VCaP (cell line): Measurements from ENCODE around the gene ATRNL1.

Source experiments
- H3K27ac ChIP-seq: fragments of 450-650 bp; 2 replicates; pipeline ENCODE4 v1.5.1; 2017
- TF ChIP-seq, protein P1 (sequence below): fragments of 450-650 bp; conservative IDR thresholded peaks from 2 replicates; pipeline ENCODE4 v1.5.1; 2017; ENCODE audit warnings: mild to moderate bottlenecking, moderate library complexity

The ATRNL1 gene

DNA sequence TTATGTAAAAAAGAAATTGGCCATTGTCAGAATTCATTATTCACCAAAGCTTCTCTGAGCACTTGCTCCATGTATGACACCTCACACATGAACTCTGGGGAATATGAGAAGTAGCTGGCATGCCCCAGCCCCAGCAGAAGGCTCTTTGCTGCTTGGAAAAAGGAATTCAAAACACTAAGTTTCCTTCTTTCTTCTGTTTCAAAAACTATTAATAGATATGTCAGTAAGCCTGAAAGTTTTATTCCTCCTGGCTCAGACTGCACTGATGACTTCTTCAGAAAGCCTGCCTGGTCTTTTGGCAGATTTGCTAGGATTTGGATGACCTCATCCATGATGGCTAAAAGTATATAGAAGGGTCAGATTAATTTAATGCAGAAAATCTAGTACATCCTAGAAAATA lies 668.9 kb downstream of the ATRNL1 start:
- H3K27ac ChIP-seq: no peak overlapping the region
- TF ChIP-seq, protein P1, sequence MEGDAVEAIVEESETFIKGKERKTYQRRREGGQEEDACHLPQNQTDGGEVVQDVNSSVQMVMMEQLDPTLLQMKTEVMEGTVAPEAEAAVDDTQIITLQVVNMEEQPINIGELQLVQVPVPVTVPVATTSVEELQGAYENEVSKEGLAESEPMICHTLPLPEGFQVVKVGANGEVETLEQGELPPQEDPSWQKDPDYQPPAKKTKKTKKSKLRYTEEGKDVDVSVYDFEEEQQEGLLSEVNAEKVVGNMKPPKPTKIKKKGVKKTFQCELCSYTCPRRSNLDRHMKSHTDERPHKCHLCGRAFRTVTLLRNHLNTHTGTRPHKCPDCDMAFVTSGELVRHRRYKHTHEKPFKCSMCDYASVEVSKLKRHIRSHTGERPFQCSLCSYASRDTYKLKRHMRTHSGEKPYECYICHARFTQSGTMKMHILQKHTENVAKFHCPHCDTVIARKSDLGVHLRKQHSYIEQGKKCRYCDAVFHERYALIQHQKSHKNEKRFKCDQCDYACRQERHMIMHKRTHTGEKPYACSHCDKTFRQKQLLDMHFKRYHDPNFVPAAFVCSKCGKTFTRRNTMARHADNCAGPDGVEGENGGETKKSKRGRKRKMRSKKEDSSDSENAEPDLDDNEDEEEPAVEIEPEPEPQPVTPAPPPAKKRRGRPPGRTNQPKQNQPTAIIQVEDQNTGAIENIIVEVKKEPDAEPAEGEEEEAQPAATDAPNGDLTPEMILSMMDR: no peak

DNA sequence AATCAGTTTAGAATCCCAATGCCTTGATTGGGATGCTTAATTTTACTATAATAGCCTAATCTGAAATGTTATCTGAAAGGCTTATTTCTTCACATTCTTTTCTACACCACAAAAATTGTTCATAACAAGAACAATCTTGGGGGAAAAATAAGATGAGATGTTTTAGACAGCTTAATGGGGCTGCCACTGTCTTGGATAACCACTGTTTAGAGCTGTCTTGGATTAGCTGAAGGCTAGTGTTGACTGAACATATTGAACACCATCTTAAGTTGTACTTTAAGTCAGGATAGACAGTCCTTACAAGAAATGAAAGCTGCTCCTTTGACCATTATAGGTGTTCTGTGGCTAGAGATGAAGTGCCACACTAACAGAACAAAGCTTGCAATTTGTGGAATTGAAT lies 678.6 kb downstream of the ATRNL1 start:
- H3K27ac ChIP-seq: no peak overlapping the region

DNA sequence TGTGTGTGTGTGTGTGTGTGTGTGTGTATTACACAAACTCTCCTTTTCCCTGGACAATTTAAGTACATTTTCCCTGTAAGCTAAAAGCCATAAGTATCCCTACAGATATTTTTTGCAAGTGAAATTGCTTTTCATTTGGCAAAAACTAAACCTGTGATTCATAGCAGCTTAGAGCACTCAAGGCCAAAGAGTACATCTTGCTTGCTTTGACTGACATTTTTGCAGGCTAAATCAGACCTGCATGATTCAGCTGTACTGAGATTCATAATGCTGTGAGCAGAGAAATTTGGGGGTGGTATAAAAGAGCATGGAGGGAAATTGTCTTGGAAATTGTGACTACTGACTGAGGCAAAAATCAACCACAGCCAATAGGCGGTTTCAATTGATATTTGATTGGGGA lies 679.4 kb downstream of the ATRNL1 start:
- H3K27ac ChIP-seq: no peak overlapping the region
- TF ChIP-seq, protein P1: no peak

More for the DNA sequence above, 678.6 kb downstream of the ATRNL1 start:
- TF ChIP-seq, protein P1: no peak

DNA sequence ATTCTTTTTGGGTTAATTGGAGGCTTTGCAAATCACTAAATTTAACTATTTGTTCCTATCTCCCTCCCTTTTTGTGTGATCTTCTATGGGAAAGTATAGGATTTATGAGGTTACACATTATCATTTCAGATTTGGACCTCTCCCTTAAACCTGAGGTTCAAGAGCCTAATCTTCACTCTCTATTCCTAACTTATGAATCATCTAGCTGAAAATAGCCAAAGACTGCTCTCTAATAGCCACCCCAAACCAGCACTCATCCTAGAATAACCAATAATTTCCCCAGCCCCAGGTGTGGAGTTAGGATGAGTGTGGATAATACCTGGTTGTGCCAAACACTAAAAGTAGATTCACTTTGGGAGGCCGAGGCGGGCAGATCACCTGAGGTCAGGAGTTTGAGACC lies 680.7 kb downstream of the ATRNL1 start:
- TF ChIP-seq, protein P1: no peak
- H3K27ac ChIP-seq: no peak overlapping the region

DNA sequence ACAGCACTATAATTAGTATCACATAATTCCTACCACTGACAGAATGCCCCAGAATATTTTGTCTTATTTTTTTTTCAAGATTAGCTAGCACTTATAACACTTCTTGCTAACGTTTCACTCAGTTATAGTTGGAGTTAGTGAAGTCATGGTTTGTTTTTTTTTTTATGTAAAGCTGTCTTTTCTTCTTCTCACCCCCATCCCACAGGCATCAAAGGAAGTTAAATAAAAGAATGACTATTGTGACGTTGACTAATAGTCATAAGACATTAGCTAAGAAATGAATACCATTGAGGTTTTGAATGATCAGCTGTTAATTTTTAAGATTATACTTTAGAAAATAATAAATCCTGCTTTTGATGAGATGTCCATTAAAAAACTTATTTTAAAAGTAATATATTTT lies 681.6 kb downstream of the ATRNL1 start:
- no peak overlapping the region for H3K27ac ChIP-seq
- TF ChIP-seq, protein P1: no peak

DNA sequence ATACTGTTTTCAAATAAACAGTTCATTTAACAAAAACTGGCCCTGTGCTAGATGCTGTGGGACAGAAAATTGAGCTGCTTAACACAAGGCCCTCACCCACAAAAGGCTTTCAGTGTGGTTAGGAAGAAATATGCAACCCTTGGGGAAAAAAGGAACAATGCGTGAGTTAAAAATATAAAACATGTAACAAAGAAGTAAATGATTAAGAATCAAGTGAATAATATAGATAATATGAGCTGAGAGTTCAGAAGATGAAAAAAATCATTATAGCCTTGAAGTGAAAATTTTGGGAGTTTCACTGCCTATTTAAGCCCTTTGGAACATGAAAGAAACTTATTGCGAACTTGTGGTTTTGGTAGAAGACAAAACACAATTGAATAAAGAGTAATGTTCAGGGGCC lies 684.5 kb downstream of the ATRNL1 start:
- TF ChIP-seq, protein P1: no peak

DNA sequence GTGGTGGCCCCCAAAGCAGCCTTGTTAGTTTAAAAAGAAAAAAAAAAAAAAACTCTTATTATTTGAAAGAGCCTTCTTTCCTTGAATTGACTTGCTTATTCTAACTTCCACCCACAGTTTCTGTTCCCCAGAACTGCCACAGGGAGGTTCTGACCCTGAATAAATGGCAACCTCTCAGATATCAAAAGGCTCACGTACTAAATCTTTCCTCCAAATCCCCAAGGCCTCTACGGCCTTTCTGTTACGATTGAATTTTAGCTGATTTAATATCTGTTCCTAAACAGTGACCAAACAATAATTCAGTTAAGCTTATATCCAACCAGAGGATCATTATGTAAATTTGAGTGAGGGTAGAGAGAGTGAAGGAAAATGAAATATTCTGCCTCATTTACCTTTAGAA lies 697.1 kb downstream of the ATRNL1 start:
- TF ChIP-seq, protein P1: no peak
- no peak overlapping the region for H3K27ac ChIP-seq

More for the DNA sequence above, 684.5 kb downstream of the ATRNL1 start:
- no peak overlapping the region for H3K27ac ChIP-seq

DNA sequence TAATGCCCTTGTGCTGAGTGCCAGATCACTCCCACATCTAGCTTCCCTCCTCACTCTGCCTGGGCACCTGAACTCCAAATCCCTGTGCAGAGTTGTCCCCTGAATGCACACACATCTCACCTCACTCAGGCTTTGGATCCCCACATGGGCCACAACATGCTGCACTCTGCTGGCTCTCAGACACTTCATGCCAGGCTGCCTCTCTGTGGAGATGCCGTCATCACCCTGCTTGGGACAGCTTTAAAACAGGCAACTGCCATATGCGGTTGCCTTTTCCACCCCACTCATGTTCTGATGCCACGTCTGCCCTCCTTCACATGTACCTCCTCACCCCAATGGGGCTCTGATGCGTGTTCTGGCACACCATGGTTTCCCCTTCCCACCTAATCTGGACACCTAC lies 702.8 kb downstream of the ATRNL1 start:
- TF ChIP-seq, protein P1: no peak
- no peak overlapping the region for H3K27ac ChIP-seq
